ENCODE measurements around the gene CD226.
"Not testable (repeated sequence)": the region's sequence is repeated elsewhere in the genome, so short reads cannot be mapped to it uniquely, and the experiment has no call there.

The CD226 gene

DNA sequence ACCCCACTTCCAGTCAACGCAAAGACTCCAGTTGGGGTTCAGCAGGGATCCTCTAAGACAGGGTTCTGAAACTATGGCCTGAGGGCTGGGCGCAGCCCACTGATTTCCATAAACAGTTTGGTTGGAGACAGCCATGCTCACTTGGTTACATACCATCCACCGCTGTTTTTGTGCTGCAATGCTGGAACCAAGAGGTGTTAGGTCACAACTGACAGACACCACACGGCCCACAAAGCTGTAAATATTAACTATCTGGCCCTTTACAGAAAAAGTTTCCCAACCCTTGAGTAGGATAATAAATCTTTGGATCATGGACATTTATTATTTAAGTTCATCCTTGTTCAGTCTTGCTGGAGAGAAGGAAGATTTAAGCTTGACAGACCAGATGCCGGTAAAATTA lies 8.4 kb upstream of the CD226 start:
- DNase-seq = no peak

DNA sequence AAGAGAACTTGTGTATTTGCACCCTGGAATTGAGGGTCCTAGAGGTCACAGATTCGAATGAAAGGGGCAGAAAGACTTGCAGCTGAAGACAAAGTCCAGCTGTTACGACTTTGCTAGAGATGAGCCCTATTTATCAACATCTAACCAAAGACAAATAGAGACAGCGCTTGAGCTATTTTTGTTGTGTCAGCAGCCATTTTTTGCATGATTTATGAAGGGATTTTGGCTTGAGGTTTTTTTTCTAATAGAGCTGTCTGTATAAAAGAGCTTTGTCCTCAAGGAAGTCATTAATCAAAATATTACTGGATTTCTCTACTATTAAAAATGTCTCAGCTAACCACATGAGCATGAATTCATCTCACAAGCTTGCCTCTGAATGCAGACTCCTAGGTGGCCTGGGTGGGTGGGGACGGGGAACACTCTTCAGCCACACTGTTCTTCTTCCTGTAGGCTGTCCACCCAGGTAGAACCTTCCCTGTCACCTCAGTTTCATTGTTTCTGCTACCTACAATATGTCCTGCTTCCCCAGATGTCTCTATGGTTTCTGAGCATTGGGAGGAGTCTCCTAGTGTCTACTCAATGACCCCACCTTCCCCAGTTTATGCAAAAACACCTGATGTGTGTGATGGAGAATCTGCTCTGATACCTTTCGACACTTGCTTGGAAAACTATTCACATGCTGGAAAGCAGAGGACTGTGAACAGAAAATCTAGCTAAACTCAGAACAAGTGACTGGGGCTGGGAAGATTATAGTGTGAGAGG lies 7.2 kb upstream of the CD226 start:
- no peak for DNase-seq

DNA sequence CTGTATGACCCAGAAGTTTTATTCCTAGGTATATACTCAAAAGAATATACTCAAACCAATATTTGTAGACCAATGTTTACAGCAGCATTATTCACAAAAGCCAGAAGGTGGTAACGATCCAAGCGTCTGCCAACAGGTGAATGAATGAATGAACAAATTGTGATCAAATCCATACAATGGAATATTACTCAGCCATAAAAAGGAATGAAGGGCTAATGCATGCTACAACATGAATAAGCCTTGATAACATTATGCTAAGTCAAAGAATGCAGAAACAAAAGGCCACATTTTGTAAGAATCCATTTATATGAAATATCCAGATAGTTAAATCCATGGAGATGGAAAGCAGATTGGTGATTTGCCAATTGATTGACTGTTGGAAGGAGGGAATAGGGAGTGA lies 5.5 kb upstream of the CD226 start:
- DNase-seq = no peak

DNA sequence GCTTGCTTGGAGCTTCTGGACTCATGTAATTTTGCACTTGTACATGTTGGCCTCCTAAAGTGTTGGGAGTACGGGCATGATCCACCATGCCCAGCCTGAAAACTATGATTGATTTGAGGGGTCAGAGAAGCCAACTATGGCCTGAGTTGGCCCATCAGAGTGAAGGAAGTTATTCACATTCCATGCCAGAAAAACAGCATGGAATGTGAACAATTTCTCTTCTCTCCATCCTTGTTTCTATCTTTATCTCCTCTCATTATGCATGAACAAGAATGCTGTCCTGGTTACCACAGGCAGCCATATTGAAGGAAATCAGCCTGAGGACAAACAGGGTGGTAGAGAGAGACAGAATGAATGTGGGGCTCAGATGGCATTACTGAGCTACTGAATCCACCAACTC lies 3.5 kb upstream of the CD226 start:
- DNase-seq = no peak

DNA sequence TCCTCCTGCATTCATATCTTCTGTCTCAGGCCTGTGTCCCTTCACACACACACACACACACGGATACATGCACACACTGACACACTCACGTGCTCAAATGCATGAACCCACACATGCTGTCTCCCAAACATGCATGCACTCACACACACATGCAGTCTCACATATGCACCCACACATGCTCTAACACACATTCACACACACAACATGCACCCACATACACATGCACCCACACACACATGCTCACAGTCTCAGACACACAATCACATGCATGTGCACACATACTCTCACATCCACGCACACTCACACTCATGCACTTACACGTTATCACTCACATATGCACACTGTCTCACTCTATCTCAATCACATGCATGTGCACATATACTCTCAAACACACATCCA lies 1.9 kb upstream of the CD226 start:
- DNase-seq = no peak

DNA sequence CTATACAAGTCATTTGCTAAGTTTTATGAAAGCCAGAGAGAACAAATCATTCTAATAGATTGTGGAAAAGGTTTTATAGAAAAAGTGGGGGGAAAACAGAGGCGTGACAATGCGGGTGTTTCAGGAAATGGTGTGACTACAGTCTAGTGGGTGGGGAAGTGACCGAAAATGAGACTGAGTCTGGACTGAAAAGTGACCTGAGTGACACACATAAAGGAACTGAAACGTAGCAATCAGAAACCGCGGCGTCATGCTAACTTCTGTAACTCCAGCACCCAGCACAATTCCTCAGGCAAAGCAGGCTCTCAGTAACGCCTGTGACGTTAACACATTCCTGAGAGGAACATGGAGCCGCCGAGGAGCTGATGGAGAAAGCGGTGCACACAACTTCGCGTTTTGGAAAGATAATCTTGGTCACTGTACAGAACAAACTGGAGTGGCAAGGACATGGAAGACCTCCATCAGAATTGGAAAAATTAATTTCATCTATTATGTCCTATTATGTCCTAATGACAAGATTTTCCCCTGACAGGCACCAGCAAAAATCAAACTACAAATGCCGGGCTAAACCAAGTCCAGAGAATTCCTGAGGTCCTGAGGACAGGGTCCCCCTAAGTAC lies 1.4 kb upstream of the CD226 start:
- peak; percentile 64 for DNase-seq

DNA sequence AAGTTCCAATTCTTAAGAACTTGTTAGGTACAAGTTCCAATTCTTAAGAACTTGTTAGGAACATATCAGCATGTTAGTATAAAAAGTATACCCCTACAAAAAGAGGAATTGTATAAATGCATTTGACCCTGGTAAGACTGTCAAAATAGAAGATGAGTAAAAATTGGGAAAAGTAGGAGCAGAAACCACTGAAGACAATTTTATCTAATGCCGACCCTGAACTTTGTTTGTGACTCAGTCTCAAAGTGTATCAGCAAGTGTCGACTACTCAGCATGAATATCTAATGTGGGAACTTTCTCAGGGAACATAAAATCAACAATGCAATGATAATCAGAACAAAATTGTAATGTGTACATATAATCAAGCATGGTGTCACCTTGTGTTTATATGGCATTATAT lies 583 bp upstream of the CD226 start:
- DNase-seq = no peak

DNA sequence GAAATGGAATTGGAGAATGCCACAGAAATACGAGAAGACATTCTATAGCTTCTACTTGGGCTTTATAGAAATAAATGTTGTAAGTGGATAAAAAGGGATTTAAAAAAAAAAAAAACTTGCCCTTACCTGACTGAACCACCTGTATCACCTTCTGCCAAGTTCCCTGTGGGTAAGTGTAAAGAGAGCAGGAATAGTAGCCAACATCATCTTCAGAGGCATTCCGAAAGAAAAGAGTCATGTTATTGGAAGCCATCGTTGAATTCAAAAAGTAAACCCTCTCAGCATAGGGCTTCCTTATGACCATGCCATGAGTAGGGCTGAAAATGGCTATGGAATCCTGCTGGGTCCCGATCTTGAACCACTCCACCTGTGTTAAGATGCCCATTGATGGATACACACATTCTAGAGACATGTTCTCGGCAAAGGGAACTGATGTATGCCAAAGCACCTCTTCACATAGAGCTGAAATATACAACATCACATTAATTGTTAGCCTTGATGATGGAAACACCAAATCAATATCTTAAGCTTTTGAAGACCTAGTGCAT lies 991 bp downstream of the CD226 start:
- DNase-seq = no peak

DNA sequence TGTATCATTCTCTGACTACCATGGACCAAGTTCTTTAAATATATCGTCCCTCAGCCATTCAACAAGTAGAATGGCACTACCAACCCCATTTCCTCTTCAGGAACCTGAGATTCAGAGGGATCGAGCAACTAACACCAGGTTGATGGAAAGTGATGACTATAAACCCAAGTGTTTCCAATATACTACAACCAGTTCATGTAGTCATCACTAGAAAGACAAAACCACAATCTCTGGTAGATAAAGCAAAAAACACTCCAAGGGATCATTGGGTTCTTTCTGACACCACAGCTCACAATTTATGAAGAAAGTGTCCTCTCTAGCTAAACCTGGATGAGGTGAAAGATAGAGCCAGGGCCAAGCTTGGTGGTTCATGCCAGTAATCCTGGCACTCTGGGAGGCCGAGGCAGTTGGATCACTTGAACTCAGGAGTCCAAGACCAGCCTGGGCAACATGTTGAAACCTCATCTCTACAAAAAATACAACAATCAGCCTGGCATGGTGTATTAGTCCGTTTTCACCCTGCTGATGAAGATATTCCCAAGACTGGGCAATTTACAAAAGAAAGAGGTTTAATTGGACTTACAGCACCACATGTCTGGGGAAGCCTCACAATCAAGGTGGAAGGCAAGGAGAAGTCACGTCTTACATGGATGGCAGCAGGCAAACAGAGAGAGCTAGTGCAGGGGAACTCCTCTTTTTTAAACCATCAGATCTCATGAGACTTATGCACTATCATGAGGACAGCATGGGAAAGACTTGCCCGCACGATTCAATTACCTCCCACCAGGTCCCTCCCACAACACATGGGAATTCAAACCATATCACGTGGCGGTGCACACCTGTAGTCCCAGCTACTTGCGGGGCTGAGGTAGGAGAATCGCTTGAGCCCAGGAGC lies 2.2 kb downstream of the CD226 start:
- DNase-seq = no peak

DNA sequence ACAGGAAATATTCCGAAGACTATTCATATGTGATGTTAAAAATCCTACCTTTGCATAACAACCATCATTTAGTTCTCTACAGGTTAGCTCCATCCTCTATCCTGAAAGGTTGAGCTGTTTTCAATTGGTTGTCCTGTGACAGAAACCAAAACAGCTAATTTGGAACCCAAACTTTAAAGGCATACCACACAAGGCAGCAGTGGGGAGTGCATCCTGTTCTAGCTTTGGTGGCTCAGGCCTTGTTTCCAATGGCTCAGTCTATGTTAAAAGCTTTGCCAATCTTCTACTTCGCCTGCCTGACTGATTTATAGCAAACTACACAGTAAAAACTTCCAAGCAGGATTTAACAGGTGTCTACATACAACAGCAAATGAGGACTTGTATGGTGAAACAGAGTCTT lies 3.2 kb downstream of the CD226 start:
- DNase-seq = no peak

DNA sequence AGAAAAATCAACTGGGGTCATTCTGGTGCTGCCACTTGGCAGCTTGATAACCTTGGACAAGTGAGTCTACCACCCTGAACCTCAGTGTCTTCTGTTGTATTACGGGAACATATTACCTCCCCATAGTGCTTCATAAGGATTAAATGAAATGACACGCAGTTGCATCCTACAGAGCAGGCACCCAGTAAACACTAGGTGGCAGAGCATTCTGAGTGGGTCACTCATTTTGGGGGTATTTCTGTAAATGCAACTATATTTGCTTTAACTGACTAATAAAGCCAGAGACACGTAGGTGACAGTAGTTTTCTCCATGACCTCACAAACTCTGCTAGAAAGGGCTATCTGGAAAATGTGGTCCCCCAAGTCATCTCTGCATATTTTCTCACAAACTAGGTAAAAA lies 4.7 kb downstream of the CD226 start:
- DNase-seq = no peak

DNA sequence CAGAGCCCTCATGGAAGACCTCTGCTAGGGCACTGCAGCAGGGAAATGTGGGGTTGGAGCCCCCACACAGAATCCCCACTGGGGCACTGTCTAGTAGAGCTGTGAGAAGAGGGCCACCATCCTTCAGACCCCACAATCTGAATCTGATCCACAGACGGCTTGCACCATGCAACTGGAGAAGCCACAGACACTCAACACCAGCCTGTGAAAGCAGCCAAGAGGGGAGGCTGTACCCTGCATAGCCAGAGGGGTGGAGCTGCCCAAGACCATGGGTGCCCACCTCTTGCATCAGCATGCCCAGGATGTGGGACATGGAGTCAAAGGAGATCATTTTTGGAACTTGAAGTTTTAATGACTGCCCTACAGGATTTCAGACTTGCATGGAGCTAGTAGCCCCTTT lies 6.5 kb downstream of the CD226 start:
- DNase-seq = no peak

DNA sequence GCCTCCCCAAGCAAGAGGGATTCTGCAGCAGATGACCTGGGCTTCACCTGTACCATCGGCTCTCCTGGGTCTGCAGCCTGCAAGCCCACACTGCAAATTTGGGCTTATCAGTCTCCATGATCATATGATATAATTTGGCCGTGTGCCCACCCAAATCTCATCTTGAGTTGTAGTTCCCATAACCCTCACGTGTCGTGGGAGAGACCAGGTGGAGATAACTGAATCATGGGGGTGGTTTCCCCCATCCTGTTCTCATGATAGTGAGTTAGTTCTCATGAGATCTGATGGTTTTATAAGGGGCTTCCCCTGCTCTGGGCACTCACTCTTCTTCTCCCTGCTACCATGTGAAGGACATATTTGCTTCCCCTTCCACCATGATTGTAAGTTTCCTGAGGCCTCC lies 7.9 kb downstream of the CD226 start:
- DNase-seq = not testable (repeated sequence)

DNA sequence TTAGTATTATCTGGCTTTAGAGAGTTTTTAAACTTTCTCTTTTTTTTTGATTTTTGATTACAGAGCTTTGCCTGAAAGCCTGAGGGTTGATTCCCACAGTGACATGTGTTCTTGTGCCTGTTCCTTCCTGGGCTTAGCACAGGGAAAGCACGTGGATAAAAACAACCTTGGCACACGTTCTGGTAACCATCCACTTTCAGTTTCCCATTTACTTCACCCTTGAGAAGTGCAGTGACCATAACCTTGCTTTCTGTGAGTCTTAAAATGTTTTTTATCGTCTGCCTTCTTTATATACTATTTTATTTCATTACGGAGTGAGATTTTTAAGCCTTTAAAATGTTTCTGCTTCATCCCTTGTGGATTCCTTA lies 11.5 kb downstream of the CD226 start:
- DNase-seq = no peak

DNA sequence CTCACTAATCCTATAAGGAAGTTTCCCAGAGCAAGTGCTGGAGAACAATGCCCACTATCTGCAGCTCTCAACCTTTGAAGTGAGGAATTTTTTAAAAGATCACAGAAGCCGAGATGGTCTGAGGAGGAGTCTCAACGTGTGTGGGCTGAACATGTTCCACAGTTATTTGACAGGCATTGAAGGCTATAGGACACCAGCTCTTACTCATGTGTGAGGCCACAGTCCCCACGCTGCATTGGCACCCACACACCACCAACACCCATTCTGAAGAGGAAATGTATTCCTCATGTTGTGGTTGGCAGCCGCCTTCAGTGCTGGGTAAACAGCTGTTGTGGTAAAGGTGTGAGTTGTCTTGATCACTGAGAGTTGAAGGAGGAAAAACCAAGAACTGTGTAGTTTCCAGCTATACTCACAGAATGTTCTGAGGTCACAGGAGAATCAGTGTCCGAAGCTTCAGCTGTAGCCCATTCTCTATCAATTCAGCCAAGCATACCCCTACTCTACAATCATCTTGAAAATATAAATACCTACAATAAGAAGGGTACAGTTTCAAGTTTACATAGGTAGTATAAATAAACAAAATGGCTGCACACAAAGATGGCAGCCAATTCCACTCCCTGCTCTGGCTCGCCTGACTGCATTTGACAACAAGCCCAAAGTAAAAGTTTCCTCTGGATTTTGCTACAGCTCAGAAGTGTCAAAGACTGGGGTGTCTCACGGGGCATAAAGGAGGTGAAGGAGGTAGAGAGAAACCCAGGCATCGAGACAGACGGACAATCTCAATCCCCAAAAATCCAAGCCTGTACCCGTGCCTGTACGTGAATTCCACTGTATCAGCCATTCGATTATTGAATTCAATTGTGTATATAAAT lies 12.1 kb downstream of the CD226 start:
- peak; percentile 77 for DNase-seq

DNA sequence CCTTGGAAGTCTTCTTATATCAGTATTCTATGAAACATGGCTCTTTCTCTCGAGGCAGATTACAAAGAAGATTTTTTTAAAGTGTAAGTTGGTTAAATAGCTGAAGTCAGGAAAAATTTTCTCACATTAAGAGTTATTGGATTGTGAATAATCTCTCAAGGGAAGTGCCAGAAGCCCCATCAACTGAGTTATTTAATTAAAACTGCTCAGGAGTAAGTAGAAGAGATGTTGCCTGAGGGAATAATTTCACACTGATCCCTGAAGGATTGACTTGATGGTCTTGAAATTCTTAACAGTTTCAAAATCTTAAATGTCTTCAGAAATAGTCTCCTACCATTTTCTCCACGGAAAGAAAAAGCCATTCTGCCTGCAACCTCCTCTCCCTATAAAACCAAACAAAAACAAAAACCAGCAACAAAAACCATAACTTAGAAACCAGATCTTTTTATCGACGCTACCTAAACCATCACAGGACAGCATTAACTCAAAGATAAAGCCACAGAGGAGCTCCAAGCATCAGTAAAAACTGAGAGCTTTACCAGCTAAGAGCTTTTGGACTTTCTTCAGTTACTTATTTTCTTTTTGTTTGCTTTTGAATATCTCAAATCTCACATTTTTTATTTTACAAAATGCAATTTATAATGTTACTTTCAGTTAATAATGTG lies 12.9 kb downstream of the CD226 start:
- DNase-seq = no peak

DNA sequence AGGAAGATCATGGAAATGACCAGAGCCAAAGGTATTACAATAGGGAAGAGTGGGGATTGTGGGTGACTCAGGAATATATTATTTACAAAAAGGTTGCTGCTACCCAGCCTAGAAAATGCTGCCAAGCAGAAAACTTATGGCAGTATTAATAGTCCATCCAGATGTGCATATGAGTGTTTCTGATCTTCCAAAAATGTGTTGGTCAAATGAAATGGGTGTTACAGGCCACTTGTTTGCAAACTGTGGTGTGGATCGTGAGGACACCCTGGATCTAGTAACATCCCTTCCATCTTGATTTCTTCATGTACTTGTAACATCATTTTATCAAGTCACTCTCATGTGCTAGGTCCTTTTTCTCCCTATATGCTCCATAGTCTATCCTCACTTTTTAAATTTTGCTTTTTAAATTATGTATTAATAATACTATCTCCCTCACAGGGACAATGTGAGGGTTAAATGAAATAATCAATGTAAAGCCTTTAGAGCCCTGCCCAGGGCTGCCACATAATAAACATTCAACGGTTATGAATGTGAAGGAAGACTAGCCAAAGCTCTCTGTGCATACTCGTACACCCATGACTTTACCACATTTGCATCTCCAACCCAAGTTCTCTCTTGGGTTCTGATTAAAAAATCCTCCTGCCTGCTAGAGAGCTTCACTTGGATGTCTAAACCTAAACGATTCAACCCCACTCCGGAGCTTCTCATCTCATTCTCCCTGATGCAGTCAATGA lies 18.5 kb downstream of the CD226 start:
- DNase-seq = no peak

DNA sequence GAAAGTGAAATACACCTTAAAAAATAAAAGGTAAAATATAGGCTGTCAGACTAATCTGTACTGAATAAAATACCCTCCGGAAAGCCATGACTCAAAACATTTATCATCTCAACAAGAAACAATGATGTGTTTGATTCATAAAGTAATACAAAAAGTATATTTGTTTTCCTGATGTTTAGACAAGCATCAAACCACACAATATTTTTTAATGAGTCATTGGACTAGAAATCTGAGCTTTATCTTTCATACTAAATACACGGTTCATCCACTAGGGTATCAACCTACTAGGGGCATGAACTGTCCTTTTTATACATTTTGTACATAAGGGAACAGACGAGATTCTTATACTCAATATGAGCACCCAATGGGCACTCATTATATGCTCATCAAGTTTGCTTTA lies 31.3 kb downstream of the CD226 start:
- DNase-seq = no peak

DNA sequence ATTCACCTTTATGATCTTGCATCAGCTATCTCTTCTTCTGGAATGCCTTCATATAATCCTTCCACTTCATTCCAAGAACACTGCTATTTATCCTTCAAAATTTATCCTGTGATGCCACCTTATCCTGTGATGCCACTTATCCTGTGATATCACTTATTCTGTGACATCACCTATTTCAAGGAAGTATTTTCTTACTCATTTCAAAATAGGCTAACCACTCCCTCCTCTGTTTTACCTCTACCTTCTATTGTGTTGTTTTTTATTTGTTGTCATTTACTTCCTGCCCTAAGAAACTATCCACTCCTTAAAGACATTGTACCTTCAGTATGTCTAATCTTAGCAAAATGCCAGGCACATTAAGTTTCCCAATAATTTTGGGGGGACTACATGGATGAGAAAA lies 38.8 kb downstream of the CD226 start:
- DNase-seq = no peak

DNA sequence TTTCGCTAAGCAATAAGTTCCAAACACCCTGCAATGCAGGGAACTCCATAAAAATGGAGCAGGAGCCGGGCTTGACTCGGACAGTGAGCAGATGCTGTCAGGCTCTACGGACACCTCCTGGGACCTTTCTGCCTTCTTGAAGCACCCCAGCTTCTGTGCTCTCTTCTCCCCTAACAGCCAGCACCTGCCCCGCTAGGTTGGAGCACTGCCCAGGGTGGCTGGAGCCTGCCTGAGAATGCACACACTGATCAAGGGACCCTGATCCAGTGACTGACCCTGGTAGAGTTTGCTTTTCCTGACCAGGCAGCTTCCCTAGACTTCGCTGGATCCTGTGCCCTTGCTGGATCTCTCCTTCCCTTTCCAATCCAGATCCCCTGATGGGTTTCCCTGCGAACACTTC lies 40.9 kb downstream of the CD226 start:
- DNase-seq = no peak

DNA sequence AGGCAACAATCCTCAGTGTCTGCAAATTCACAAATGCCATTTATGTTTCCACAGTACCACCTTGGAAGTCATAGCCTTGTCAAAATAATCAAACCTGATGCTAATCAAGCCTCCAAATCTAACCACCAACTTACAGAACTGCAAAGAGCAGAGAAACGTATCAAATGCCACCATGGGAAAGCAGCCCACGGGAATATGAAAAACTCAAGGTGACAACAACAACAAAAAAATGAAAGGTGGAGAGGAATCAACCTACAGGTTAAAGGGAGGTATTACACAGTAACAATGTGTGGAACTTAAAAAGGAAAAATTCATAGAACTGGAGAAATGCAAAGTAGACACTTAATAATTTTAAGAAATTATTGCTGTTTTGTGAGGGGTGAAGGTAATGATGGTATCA lies 46.7 kb downstream of the CD226 start:
- no peak for DNase-seq
